Measurements from ENCODE around the gene SPDYA. TPM values are rescaled to one million over a fixed set of nuclear protein-coding genes. Genes with fewer than 3 reads are reported as not detected.

SPDYA gene
- total RNA-seq, 1 experiment from 2014 or later = 1.2 TPM

- no peaks in the 10 kb centered on the region for H3K27me3 ChIP-seq (ENCODE audit: insufficient read depth, low read length)
- BruUV-seq (replicated peaks) = no TSS peak
- peak; percentile 95 for ATAC-seq
- no peak overlapping the region for H3K4me3 ChIP-seq (replicated peaks in 1 of 2; ENCODE audit: low read depth in 1 of 2, low read length in 2 of 2)
- intact Hi-C loops (cut with micrococcal nuclease) = loop anchor here (2.0 kb wide), 1 partner anchor 131 kb away; no protein-coding TSS in a partner anchor
- no peaks in the 10 kb centered on the region for H3K4me1 ChIP-seq (ENCODE audit: control insufficient read depth in 1 of 2, insufficient read depth in 2 of 2, low read length in 2 of 2)
- ChIA-PET CTCF (interaction anchor here (0.8 to 1.3 kb wide), 2 partner anchors 227 to 255 kb away, joined by 3 to 5 read pairs; no protein-coding TSS in a partner anchor), RAD21 (ENCODE audit: low non-redundant PET in 1 of 2, low total read pairs in 2 of 2, uncharacterized antibody in 2 of 2, unreplicated experiment in 2 of 2) (interaction anchor here in 1 of 2 experiments (0.5 to 0.7 kb wide), 2 partner anchors 12 to 254 kb away, joined by 3 read pairs; no protein-coding TSS in a partner anchor), POLR2A (no interaction called here)
- TF ChIP-seq RAD21 (IDR thresholded peaks at IDR 0.05; ENCODE audit: low read depth) (peak; percentile 85), CBX3 (IDR thresholded peaks at IDR 0.05; ENCODE audit: low read depth) (no peak), CTCF (IDR thresholded peaks at IDR 0.05 in 2 of 3, conservative IDR thresholded peaks at IDR 0.05 in 1 of 3; ENCODE audit: borderline replicate concordance in 1 of 3, insufficient read depth in 1 of 3, low read depth in 2 of 3, low read length in 2 of 3) (peak; percentile 45 to 68 (median 62); a peak in 4 of 6 replicates)
- no peak overlapping the region for H3K9ac ChIP-seq (ENCODE audit: low read length)
- no peaks in the 10 kb centered on the region for H3K36me3 ChIP-seq (ENCODE audit: control insufficient read depth in 1 of 2, insufficient read depth in 2 of 2, low read length in 2 of 2)
- H3K79me2 ChIP-seq (ENCODE audit: insufficient read depth, low read length) = no peaks in the 10 kb centered on the region
- H3K9me3 ChIP-seq (ENCODE audit: control insufficient read depth in 1 of 2, insufficient read depth in 1 of 2, low read depth in 1 of 2, low read length in 2 of 2) = no peaks in the 10 kb centered on the region
- no peak overlapping the region for H3K27ac ChIP-seq (ENCODE audit: low read depth, low read length)
- peak overlapping the region; percentile 87 for H2AFZ ChIP-seq (ENCODE audit: low read depth, low read length, poor library complexity, severe bottlenecking)
- H3K4me2 ChIP-seq (ENCODE audit: low read length) = no peak overlapping the region
- no peaks in the 10 kb centered on the region for H3K9me2 ChIP-seq (ENCODE audit: insufficient read depth)
- no peaks in the 10 kb centered on the region for H4K20me1 ChIP-seq (ENCODE audit: insufficient read depth)
- DNase-seq (ENCODE audit: low read depth, low spot score) = peak; percentile 72
Measured at GRCh38 chr2:28821295-28821958, 10.8 kb downstream of the SPDYA start.

GRCh38 chr2:28822036-28822435 lies 11.4 kb downstream of the SPDYA start:
- ChIA-PET CTCF (interaction anchor here (0.8 kb wide), 1 partner anchor 255 kb away, joined by 3 read pairs; no protein-coding TSS in a partner anchor), RAD21 (ENCODE audit: low non-redundant PET in 1 of 2, low total read pairs in 2 of 2, uncharacterized antibody in 2 of 2, unreplicated experiment in 2 of 2) (no interaction called here), POLR2A (no interaction called here)
- Histone ChIP-seq H3K9ac (ENCODE audit: low read length) (no peak overlapping the region), H3K36me3 (ENCODE audit: control insufficient read depth in 1 of 2, insufficient read depth in 2 of 2, low read length in 2 of 2) (no peaks in the 10 kb centered on the region), H4K20me1 (ENCODE audit: insufficient read depth) (no peaks in the 10 kb centered on the region), H3K27me3 (ENCODE audit: insufficient read depth, low read length) (no peaks in the 10 kb centered on the region), H3K9me2 (ENCODE audit: insufficient read depth) (no peaks in the 10 kb centered on the region), H3K27ac (ENCODE audit: low read depth, low read length) (no peak overlapping the region), H2AFZ (ENCODE audit: low read depth, low read length, poor library complexity, severe bottlenecking) (no peak overlapping the region), H3K79me2 (ENCODE audit: insufficient read depth, low read length) (no peaks in the 10 kb centered on the region), H3K4me2 (ENCODE audit: low read length) (no peak overlapping the region), H3K4me1 (ENCODE audit: control insufficient read depth in 1 of 2, insufficient read depth in 2 of 2, low read length in 2 of 2) (no peaks in the 10 kb centered on the region), H3K9me3 (ENCODE audit: control insufficient read depth in 1 of 2, insufficient read depth in 1 of 2, low read depth in 1 of 2, low read length in 2 of 2) (no peaks in the 10 kb centered on the region), H3K4me3 (replicated peaks in 1 of 2; ENCODE audit: low read depth in 1 of 2, low read length in 2 of 2) (no peak overlapping the region)
- BruUV-seq (replicated peaks) = no TSS peak
- intact Hi-C loops (cut with micrococcal nuclease) = no loop called here
- ATAC-seq (no peak), DNase-seq (ENCODE audit: low read depth, low spot score) (no peak)
- TF ChIP-seq ZNF274 (IDR thresholded peaks at IDR 0.05; ENCODE audit: low read depth, low read length) (no peak), ELF1 (IDR thresholded peaks at IDR 0.05; ENCODE audit: borderline replicate concordance, low read depth) (no peak), MAX (IDR thresholded peaks at IDR 0.05) (no peak), ZBTB33 (IDR thresholded peaks at IDR 0.05; ENCODE audit: extremely low read depth, insufficient replicate concordance, low read length) (no peak), EZH2 (IDR thresholded peaks at IDR 0.05) (no peak), EZH2phosphoT487 (IDR thresholded peaks at IDR 0.05; ENCODE audit: borderline replicate concordance) (no peak), SIN3A (IDR thresholded peaks at IDR 0.05; ENCODE audit: low read depth) (no peak), ATF3 (IDR thresholded peaks at IDR 0.05) (no peak), FOSL1 (IDR thresholded peaks at IDR 0.05; ENCODE audit: low read depth) (no peak), ZFX (IDR thresholded peaks at IDR 0.05) (no peak), EGR1 (IDR thresholded peaks at IDR 0.05; ENCODE audit: low read depth) (no peak), POLR2AphosphoS5 (IDR thresholded peaks at IDR 0.05; ENCODE audit: low read depth, low read length) (no peak)
